ENCODE measurements around the gene AVP. TPM values are rescaled to one million over a fixed set of nuclear protein-coding genes. Genes with fewer than 3 reads are reported as not detected.

The AVP gene
- total RNA-seq, 2 experiments from 2014 or later, result not detected

- no peak for TF ChIP-seq EZH2phosphoT487 (IDR thresholded peaks at IDR 0.05; ENCODE audit: borderline replicate concordance, low read depth, low read length)
- no peak for TF ChIP-seq CTCF (conservative IDR thresholded peaks at IDR 0.05; ENCODE audit: low read length)
- ChIA-PET POLR2A (no interaction called here), CTCF (ENCODE audit: unreplicated experiment) (no interaction called here)
- BruUV-seq (replicated peaks), result no TSS peak
- no peak overlapping the region for H3K27ac ChIP-seq (ENCODE audit: low read depth, low read length, poor library complexity, severe bottlenecking)
- no peaks in the 10 kb centered on the region for H3K9me3 ChIP-seq (ENCODE audit: low read length)
- no peak overlapping the region for H3K4me2 ChIP-seq (ENCODE audit: low read length)
- H3K79me2 ChIP-seq (ENCODE audit: insufficient read depth, low read depth, low read length), result no peaks in the 10 kb centered on the region
- H3K4me3 ChIP-seq (ENCODE audit: low read depth, low read length, poor library complexity, severe bottlenecking), result no peak overlapping the region
- no peaks in the 10 kb centered on the region for H3K9me2 ChIP-seq (ENCODE audit: insufficient read depth, low read length)
- H3K36me3 ChIP-seq (ENCODE audit: insufficient read depth, low read length), result no peaks in the 10 kb centered on the region
- H3K4me1 ChIP-seq (ENCODE audit: insufficient read depth, low read length, poor library complexity, severe bottlenecking), result no peaks in the 10 kb centered on the region
- H2AFZ ChIP-seq (ENCODE audit: low read length), result no peak overlapping the region
- no peak for DNase-seq (ENCODE audit: low spot score)
- no peaks in the 10 kb centered on the region for H4K20me1 ChIP-seq (ENCODE audit: insufficient read depth, low read length)
- intact Hi-C loops (cut with micrococcal nuclease; ENCODE audit: unreplicated experiment), result no loop called here
Measured at GRCh38 chr20:3082955-3083952, 1.3 kb downstream of the AVP start.

GRCh38 chr20:3082306-3082951 is 2.1 kb downstream of the AVP start:
- H2AFZ ChIP-seq (ENCODE audit: low read length), result no peak overlapping the region
- no peak overlapping the region for H3K27ac ChIP-seq (ENCODE audit: low read depth, low read length, poor library complexity, severe bottlenecking)
- H3K4me1 ChIP-seq (ENCODE audit: insufficient read depth, low read length, poor library complexity, severe bottlenecking), result no peaks in the 10 kb centered on the region
- no peaks in the 10 kb centered on the region for H4K20me1 ChIP-seq (ENCODE audit: insufficient read depth, low read length)
- POLR2A ChIA-PET, result no interaction called here
- H3K4me3 ChIP-seq (ENCODE audit: low read depth, low read length, poor library complexity, severe bottlenecking), result no peak overlapping the region
- H3K36me3 ChIP-seq (ENCODE audit: insufficient read depth, low read length), result no peaks in the 10 kb centered on the region
- H3K79me2 ChIP-seq (ENCODE audit: insufficient read depth, low read depth, low read length), result no peaks in the 10 kb centered on the region
- no TSS peak for BruUV-seq (replicated peaks)
- CTCF ChIA-PET (ENCODE audit: unreplicated experiment), result no interaction called here
- H3K4me2 ChIP-seq (ENCODE audit: low read length), result no peak overlapping the region
- H3K9me3 ChIP-seq (ENCODE audit: low read length), result no peaks in the 10 kb centered on the region
- no peak for TF ChIP-seq EZH2phosphoT487 (IDR thresholded peaks at IDR 0.05; ENCODE audit: borderline replicate concordance, low read depth, low read length)
- no peak for TF ChIP-seq CTCF (conservative IDR thresholded peaks at IDR 0.05; ENCODE audit: low read length)
- no peaks in the 10 kb centered on the region for H3K9me2 ChIP-seq (ENCODE audit: insufficient read depth, low read length)
- intact Hi-C loops (cut with micrococcal nuclease; ENCODE audit: unreplicated experiment), result no loop called here
- DNase-seq (ENCODE audit: low spot score), result no peak

- intact Hi-C loops (cut with micrococcal nuclease; ENCODE audit: unreplicated experiment), result no loop called here
- Histone ChIP-seq H3K4me1 (ENCODE audit: insufficient read depth, low read length, poor library complexity, severe bottlenecking) (no peaks in the 10 kb centered on the region), H3K4me3 (ENCODE audit: low read depth, low read length, poor library complexity, severe bottlenecking) (no peak overlapping the region), H3K4me2 (ENCODE audit: low read length) (no peak overlapping the region), H3K79me2 (ENCODE audit: insufficient read depth, low read depth, low read length) (no peaks in the 10 kb centered on the region), H3K9me3 (ENCODE audit: low read length) (no peaks in the 10 kb centered on the region), H3K36me3 (ENCODE audit: insufficient read depth, low read length) (no peaks in the 10 kb centered on the region), H2AFZ (ENCODE audit: low read length) (no peak overlapping the region), H4K20me1 (ENCODE audit: insufficient read depth, low read length) (no peaks in the 10 kb centered on the region), H3K9me2 (ENCODE audit: insufficient read depth, low read length) (no peaks in the 10 kb centered on the region), H3K27ac (ENCODE audit: low read depth, low read length, poor library complexity, severe bottlenecking) (no peak overlapping the region)
- TF ChIP-seq EZH2phosphoT487 (IDR thresholded peaks at IDR 0.05; ENCODE audit: borderline replicate concordance, low read depth, low read length) (no peak), CTCF (conservative IDR thresholded peaks at IDR 0.05; ENCODE audit: low read length) (no peak)
- no peak for DNase-seq (ENCODE audit: low spot score)
- POLR2A ChIA-PET, result no interaction called here
- CTCF ChIA-PET (ENCODE audit: unreplicated experiment), result no interaction called here
- BruUV-seq (replicated peaks), result no TSS peak
Measured at GRCh38 chr20:3081641-3082040, 2.9 kb downstream of the AVP start.

Data from OCI-LY7 (cell line).